WTC11 (cell line): ENCODE data around the gene CAPZB. TPM values are rescaled to one million over a fixed set of nuclear protein-coding genes. Genes with fewer than 3 reads are reported as not detected.

Experiments
- ATAC-seq: fragments of 200-7000 bp; cut with Tn5 transposase; 2 replicates; pipeline ENCODE4 v1.10.0; 2021; ENCODE audit warnings: mild to moderate bottlenecking, moderate library complexity
- CTCF ChIA-PET: fragments of 300-600 bp; sonication (Branson Sonifier 250); formaldehyde crosslinking; loops from one replicate; lab custom pipeline; 2021; ENCODE audit warnings: antibody characterized with exemption; lab: Charles Lee
- POLR2A ChIA-PET: fragments of 350-600 bp; sonication (Branson Sonifier 250); formaldehyde crosslinking; loops from one replicate; lab custom pipeline; 2021; ENCODE audit warnings: antibody characterized with exemption; lab: Charles Lee
- DNase-seq: peaks from one replicate; pipeline ENCODE4 v3.0.0; 2021; ENCODE audit warnings: low spot score
- H3K27ac Mint-ChIP-seq: 2 replicates; pipeline ENCODE4 v1.8.0; 2021; ENCODE audit warnings: mixed read lengths
- H3K27me3 Mint-ChIP-seq: 2 replicates; pipeline ENCODE4 v1.8.0; 2021; ENCODE audit warnings: low read depth, mild to moderate bottlenecking, moderate library complexity, mixed read lengths
- H3K36me3 Mint-ChIP-seq: 2 replicates; pipeline ENCODE4 v1.8.0; 2021; ENCODE audit warnings: mixed read lengths
- H3K4me1 Mint-ChIP-seq: 2 replicates; pipeline ENCODE4 v1.8.0; 2022; ENCODE audit warnings: mixed read lengths
- H3K4me3 Mint-ChIP-seq: 2 replicates; pipeline ENCODE4 v1.8.0; 2021; ENCODE audit warnings: mild to moderate bottlenecking, moderate library complexity, mixed read lengths
- H3K9me3 Mint-ChIP-seq: 2 replicates; pipeline ENCODE4 v1.8.0; 2021; ENCODE audit warnings: mixed read lengths
- ETV6 ChIP-seq: sonication (generic); formaldehyde crosslinking; IDR thresholded peaks from 2 replicates; pipeline ENCODE4 v1.8.1; 2022; ENCODE audit warnings: mild to moderate bottlenecking, missing genetic modification reagents
- FOXP1 ChIP-seq: sonication (generic); formaldehyde crosslinking; IDR thresholded peaks from 2 replicates; pipeline ENCODE4 v1.8.0; 2022; ENCODE audit warnings: missing genetic modification reagents, mild to moderate bottlenecking, moderate library complexity, borderline replicate concordance
- GRHL2 ChIP-seq: fragments of 250-450 bp; sonication (Bioruptor Pico); IDR thresholded peaks from 2 replicates; pipeline ENCODE4 v1.8.0; 2022; ENCODE audit warnings: mild to moderate bottlenecking, moderate library complexity; ENCODE audit not compliant: insufficient replicate concordance, severe bottlenecking
- NFE2L1 ChIP-seq: sonication (generic); formaldehyde crosslinking; IDR thresholded peaks from 2 replicates; pipeline ENCODE4 v1.8.1; 2023; ENCODE audit warnings: missing genetic modification reagents
- NR2C2 ChIP-seq: sonication (generic); formaldehyde crosslinking; IDR thresholded peaks from 2 replicates; pipeline ENCODE4 v1.8.0; 2022; ENCODE audit warnings: mild to moderate bottlenecking, missing genetic modification reagents
- SOX15 ChIP-seq: fragments of 250-450 bp; sonication (Bioruptor Pico); IDR thresholded peaks from 2 replicates; pipeline ENCODE4 v1.9.0; 2021; ENCODE audit warnings: mild to moderate bottlenecking
- TCF7 ChIP-seq: sonication (generic); formaldehyde crosslinking; IDR thresholded peaks from 2 replicates; pipeline ENCODE4 v1.8.0; 2022; ENCODE audit warnings: mild to moderate bottlenecking, low read depth, missing genetic modification reagents, moderate library complexity
- ZNF121 ChIP-seq: sonication (generic); formaldehyde crosslinking; IDR thresholded peaks from 2 replicates; pipeline ENCODE4 v1.8.0; 2023; ENCODE audit warnings: missing genetic modification reagents
- ZNF138 ChIP-seq: sonication (generic); formaldehyde crosslinking; conservative IDR thresholded peaks from 2 replicates; pipeline ENCODE4 v1.8.1; 2022; ENCODE audit warnings: mild to moderate bottlenecking, moderate library complexity, missing genetic modification reagents
- ZNF219 ChIP-seq: sonication (generic); formaldehyde crosslinking; IDR thresholded peaks from 2 replicates; pipeline ENCODE4 v1.8.0; 2023; ENCODE audit warnings: missing genetic modification reagents, mild to moderate bottlenecking, borderline replicate concordance
- total RNA-seq: library from RNA; stranded (reverse); gene quantifications from 3 replicates; pipeline ENCODE4 v1.2.3, GENCODE V29; 2021
- TF ChIP-seq, protein P1 (sequence below): fragments of 200-600 bp; IDR thresholded peaks from 2 replicates; pipeline ENCODE4 v1.8.0; 2022; ENCODE audit warnings: antibody characterized with exemption
- TF ChIP-seq, protein P2 (sequence below): sonication (generic); formaldehyde crosslinking; IDR thresholded peaks from 2 replicates; pipeline ENCODE4 v1.8.1; 2023; ENCODE audit warnings: mild to moderate bottlenecking, moderate library complexity, missing genetic modification reagents
- TF ChIP-seq, protein P3 (sequence below): sonication (generic); formaldehyde crosslinking; conservative IDR thresholded peaks from 2 replicates; pipeline ENCODE4 v1.8.1; 2022; ENCODE audit warnings: mild to moderate bottlenecking, missing genetic modification reagents
- TF ChIP-seq, protein P4 (sequence below): sonication (generic); formaldehyde crosslinking; IDR thresholded peaks from 2 replicates; pipeline ENCODE4 v1.8.0; 2022; ENCODE audit warnings: mild to moderate bottlenecking, missing genetic modification reagents
- TF ChIP-seq, protein P5 (sequence below): sonication (generic); formaldehyde crosslinking; IDR thresholded peaks from 2 replicates; pipeline ENCODE4 v1.8.1; 2022; ENCODE audit warnings: missing genetic modification reagents, borderline replicate concordance
- TF ChIP-seq, protein P6 (sequence below): sonication (generic); formaldehyde crosslinking; IDR thresholded peaks from 2 replicates; pipeline ENCODE4 v1.8.1; 2022; ENCODE audit warnings: mild to moderate bottlenecking, moderate library complexity, missing genetic modification reagents
- TF ChIP-seq, protein P7 (sequence below): fragments of 250-450 bp; sonication (Bioruptor Pico); IDR thresholded peaks from 2 replicates; pipeline ENCODE4 v1.8.0; 2021; ENCODE audit warnings: mild to moderate bottlenecking
- TF ChIP-seq, protein P8 (sequence below): sonication (generic); formaldehyde crosslinking; IDR thresholded peaks from 2 replicates; pipeline ENCODE4 v1.8.1; 2023; ENCODE audit warnings: mild to moderate bottlenecking, missing genetic modification reagents, borderline replicate concordance

Gene CAPZB
- total RNA-seq, 1 experiment from 2014 or later = 348 TPM

DNA sequence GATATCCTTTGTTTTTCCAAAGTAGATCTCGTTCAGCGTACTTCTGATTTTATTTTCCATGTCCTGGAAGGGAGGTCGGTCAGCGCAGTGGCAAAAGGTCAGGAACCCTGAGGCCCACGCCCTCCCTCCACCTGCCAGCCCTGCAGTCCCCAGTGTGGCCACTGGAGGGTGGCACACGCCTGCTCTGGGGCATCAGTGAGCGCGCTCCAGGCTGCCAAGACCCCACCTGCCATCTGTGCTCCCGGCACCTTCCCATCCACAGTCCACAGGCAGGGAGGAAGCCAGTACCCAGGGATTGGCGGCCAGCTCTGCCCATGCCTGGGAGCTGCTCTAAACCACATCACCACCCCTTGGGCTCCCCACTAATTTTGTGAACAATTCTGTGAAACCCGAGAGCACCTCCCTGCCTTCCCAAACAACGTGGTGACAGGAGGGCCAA, 140.9 kb downstream of the CAPZB start:
- Mint-ChIP-seq H3K27ac (no peak overlapping the region), H3K4me1 (peaks cover 15% of the 10 kb centered on the region), H3K9me3 (no peaks in the 10 kb centered on the region), H3K36me3 (peaks cover 12% of the 10 kb centered on the region), H3K27me3 (no peaks in the 10 kb centered on the region), H3K4me3 (no peak overlapping the region)
- TF ChIP-seq, protein P1, sequence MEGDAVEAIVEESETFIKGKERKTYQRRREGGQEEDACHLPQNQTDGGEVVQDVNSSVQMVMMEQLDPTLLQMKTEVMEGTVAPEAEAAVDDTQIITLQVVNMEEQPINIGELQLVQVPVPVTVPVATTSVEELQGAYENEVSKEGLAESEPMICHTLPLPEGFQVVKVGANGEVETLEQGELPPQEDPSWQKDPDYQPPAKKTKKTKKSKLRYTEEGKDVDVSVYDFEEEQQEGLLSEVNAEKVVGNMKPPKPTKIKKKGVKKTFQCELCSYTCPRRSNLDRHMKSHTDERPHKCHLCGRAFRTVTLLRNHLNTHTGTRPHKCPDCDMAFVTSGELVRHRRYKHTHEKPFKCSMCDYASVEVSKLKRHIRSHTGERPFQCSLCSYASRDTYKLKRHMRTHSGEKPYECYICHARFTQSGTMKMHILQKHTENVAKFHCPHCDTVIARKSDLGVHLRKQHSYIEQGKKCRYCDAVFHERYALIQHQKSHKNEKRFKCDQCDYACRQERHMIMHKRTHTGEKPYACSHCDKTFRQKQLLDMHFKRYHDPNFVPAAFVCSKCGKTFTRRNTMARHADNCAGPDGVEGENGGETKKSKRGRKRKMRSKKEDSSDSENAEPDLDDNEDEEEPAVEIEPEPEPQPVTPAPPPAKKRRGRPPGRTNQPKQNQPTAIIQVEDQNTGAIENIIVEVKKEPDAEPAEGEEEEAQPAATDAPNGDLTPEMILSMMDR = peak; percentile 94
- TF ChIP-seq ZNF121 (CRISPR knock-in tag) = 0 out of 2 replicates have a peak, but pooled peaks have one; percentile 24
- TF ChIP-seq ETV6 (CRISPR knock-in tag) = 0 out of 2 replicates have a peak, but pooled peaks have one; percentile 22
- TF ChIP-seq, protein P2, sequence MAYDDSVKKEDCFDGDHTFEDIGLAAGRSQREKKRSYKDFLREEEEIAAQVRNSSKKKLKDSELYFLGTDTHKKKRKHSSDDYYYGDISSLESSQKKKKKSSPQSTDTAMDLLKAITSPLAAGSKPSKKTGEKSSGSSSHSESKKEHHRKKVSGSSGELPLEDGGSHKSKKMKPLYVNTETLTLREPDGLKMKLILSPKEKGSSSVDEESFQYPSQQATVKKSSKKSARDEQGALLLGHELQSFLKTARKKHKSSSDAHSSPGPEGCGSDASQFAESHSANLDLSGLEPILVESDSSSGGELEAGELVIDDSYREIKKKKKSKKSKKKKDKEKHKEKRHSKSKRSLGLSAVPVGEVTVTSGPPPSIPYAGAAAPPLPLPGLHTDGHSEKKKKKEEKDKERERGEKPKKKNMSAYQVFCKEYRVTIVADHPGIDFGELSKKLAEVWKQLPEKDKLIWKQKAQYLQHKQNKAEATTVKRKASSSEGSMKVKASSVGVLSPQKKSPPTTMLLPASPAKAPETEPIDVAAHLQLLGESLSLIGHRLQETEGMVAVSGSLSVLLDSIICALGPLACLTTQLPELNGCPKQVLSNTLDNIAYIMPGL (CRISPR knock-in tag) = no peak
- TF ChIP-seq, protein P3, sequence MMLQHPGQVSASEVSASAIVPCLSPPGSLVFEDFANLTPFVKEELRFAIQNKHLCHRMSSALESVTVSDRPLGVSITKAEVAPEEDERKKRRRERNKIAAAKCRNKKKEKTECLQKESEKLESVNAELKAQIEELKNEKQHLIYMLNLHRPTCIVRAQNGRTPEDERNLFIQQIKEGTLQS (CRISPR knock-in tag) = no peak
- TF ChIP-seq, protein P4, sequence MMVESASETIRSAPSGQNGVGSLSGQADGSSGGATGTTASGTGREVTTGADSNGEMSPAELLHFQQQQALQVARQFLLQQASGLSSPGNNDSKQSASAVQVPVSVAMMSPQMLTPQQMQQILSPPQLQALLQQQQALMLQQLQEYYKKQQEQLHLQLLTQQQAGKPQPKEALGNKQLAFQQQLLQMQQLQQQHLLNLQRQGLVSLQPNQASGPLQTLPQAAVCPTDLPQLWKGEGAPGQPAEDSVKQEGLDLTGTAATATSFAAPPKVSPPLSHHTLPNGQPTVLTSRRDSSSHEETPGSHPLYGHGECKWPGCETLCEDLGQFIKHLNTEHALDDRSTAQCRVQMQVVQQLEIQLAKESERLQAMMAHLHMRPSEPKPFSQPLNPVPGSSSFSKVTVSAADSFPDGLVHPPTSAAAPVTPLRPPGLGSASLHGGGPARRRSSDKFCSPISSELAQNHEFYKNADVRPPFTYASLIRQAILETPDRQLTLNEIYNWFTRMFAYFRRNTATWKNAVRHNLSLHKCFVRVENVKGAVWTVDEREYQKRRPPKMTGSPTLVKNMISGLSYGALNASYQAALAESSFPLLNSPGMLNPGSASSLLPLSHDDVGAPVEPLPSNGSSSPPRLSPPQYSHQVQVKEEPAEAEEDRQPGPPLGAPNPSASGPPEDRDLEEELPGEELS = no peak
- peak; percentile 81 for DNase-seq
- peak; percentile 74 for ATAC-seq
- ChIA-PET POLR2A (no interaction called here), CTCF (interaction anchor here (0.6 to 2.8 kb wide), 15 partner anchors 9 to 437 kb away, joined by 3 to 14 read pairs (median 4); no protein-coding TSS in a partner anchor)

DNA sequence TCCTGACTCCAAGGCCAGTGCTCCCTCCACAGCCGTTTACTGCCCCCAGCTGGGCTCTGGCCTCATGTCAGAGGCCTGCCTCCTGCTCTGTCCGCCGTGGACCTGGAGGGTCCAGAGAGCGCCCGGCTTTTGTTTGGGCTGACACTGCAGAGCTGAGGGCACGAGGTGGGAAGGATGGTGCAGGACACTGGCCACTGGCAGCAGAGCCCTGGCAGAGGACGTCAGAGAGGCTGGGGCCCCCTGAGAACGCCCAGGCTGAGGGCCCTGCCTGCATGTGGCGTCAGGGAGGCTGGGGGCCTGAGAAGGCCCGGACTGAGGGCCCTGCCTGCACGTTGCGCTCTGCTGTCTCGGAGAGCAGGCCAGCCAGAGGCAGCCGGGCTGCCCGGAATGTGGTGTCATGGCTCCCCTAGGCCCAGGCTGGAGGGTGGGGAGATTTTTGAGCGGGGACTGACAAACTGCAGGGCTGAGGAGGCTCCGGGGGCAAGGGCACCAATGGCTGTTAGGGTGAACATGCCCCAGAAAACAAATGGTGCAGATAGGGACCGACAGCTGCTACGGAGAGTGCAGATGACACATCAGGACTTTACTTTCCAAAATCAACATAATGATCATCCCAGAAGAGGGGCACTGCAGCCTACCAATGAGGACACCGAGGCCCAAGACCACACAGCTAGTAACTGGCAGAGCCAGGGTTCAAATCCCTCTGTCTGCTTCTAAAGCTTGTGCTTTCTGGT, 141.6 kb downstream of the CAPZB start:
- CTCF ChIA-PET = interaction anchor here (0.6 to 2.8 kb wide), 10 partner anchors 10 to 310 kb away, joined by 3 to 14 read pairs (median 6); no protein-coding TSS in a partner anchor
- POLR2A ChIA-PET = no interaction called here
- Mint-ChIP-seq H3K27me3 (no peaks in the 10 kb centered on the region), H3K4me1 (peaks cover 20% of the 10 kb centered on the region), H3K4me3 (no peak overlapping the region), H3K9me3 (no peaks in the 10 kb centered on the region), H3K36me3 (peaks cover 12% of the 10 kb centered on the region), H3K27ac (no peak overlapping the region)
- ATAC-seq (no peak), DNase-seq (no peak)
- TF ChIP-seq, protein P5, sequence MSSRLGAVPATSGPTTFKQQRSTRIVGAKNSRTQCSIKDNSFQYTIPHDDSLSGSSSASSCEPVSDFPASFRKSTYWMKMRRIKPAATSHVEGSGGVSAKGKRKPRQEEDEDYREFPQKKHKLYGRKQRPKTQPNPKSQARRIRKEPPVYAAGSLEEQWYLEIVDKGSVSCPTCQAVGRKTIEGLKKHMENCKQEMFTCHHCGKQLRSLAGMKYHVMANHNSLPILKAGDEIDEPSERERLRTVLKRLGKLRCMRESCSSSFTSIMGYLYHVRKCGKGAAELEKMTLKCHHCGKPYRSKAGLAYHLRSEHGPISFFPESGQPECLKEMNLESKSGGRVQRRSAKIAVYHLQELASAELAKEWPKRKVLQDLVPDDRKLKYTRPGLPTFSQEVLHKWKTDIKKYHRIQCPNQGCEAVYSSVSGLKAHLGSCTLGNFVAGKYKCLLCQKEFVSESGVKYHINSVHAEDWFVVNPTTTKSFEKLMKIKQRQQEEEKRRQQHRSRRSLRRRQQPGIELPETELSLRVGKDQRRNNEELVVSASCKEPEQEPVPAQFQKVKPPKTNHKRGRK (CRISPR knock-in tag) = no peak
- no peak for TF ChIP-seq GRHL2 (CRISPR knock-in tag)
- no peak for TF ChIP-seq NR2C2 (CRISPR knock-in tag)
- no peak for TF ChIP-seq FOXP1 (CRISPR knock-in tag)
- TF ChIP-seq ETV6 (CRISPR knock-in tag) = no peak
- TF ChIP-seq, protein P6, sequence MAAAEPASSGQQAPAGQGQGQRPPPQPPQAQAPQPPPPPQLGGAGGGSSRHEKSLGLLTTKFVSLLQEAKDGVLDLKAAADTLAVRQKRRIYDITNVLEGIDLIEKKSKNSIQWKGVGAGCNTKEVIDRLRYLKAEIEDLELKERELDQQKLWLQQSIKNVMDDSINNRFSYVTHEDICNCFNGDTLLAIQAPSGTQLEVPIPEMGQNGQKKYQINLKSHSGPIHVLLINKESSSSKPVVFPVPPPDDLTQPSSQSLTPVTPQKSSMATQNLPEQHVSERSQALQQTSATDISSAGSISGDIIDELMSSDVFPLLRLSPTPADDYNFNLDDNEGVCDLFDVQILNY (CRISPR knock-in tag) = no peak
- TF ChIP-seq, protein P7, sequence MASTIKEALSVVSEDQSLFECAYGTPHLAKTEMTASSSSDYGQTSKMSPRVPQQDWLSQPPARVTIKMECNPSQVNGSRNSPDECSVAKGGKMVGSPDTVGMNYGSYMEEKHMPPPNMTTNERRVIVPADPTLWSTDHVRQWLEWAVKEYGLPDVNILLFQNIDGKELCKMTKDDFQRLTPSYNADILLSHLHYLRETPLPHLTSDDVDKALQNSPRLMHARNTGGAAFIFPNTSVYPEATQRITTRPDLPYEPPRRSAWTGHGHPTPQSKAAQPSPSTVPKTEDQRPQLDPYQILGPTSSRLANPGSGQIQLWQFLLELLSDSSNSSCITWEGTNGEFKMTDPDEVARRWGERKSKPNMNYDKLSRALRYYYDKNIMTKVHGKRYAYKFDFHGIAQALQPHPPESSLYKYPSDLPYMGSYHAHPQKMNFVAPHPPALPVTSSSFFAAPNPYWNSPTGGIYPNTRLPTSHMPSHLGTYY (CRISPR knock-in tag) = no peak
- no peak for TF ChIP-seq ZNF138 (CRISPR knock-in tag)
- TF ChIP-seq NFE2L1 = no peak
- no peak for TF ChIP-seq ZNF219 (CRISPR knock-in tag)
- no peak for TF ChIP-seq TCF7 (CRISPR knock-in tag)
- no peak for TF ChIP-seq SOX15 (CRISPR knock-in tag)
- TF ChIP-seq, protein P8, sequence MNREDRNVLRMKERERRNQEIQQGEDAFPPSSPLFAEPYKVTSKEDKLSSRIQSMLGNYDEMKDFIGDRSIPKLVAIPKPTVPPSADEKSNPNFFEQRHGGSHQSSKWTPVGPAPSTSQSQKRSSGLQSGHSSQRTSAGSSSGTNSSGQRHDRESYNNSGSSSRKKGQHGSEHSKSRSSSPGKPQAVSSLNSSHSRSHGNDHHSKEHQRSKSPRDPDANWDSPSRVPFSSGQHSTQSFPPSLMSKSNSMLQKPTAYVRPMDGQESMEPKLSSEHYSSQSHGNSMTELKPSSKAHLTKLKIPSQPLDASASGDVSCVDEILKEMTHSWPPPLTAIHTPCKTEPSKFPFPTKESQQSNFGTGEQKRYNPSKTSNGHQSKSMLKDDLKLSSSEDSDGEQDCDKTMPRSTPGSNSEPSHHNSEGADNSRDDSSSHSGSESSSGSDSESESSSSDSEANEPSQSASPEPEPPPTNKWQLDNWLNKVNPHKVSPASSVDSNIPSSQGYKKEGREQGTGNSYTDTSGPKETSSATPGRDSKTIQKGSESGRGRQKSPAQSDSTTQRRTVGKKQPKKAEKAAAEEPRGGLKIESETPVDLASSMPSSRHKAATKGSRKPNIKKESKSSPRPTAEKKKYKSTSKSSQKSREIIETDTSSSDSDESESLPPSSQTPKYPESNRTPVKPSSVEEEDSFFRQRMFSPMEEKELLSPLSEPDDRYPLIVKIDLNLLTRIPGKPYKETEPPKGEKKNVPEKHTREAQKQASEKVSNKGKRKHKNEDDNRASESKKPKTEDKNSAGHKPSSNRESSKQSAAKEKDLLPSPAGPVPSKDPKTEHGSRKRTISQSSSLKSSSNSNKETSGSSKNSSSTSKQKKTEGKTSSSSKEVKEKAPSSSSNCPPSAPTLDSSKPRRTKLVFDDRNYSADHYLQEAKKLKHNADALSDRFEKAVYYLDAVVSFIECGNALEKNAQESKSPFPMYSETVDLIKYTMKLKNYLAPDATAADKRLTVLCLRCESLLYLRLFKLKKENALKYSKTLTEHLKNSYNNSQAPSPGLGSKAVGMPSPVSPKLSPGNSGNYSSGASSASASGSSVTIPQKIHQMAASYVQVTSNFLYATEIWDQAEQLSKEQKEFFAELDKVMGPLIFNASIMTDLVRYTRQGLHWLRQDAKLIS (CRISPR knock-in tag) = no peak
